ENCODE data around the gene CROCC2.

DNA sequence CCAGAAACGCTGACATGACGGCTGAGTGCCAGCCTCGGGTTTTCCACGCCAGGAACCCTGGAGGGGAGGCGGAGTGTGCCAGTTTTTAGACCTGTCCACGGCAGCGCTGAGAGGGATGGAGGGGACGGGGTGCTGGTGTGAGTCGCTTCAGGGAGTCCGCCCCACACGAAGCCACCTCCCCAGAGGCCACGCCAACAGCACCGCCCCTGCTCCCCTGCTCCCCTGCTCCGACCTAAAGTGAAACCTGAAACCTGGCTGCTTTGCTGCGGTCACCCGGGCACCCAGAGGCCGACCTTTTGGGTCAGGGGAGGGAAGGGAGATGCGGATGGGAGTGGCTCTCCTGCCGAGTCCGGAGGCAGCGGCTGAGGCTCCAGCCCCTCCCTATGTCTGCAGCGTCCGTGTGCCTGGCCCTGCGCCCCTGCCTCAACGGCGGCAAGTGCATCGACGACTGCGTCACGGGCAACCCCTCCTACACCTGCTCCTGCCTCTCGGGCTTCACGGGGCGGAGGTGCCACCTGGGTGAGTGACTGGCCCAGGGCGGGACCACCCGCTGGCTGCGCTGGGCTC is 130.3 kb downstream of the CROCC2 start:
- TF ChIP-seq, protein P1, sequence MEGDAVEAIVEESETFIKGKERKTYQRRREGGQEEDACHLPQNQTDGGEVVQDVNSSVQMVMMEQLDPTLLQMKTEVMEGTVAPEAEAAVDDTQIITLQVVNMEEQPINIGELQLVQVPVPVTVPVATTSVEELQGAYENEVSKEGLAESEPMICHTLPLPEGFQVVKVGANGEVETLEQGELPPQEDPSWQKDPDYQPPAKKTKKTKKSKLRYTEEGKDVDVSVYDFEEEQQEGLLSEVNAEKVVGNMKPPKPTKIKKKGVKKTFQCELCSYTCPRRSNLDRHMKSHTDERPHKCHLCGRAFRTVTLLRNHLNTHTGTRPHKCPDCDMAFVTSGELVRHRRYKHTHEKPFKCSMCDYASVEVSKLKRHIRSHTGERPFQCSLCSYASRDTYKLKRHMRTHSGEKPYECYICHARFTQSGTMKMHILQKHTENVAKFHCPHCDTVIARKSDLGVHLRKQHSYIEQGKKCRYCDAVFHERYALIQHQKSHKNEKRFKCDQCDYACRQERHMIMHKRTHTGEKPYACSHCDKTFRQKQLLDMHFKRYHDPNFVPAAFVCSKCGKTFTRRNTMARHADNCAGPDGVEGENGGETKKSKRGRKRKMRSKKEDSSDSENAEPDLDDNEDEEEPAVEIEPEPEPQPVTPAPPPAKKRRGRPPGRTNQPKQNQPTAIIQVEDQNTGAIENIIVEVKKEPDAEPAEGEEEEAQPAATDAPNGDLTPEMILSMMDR (IDR thresholded peaks at IDR 0.05): no peak
- no peak for TF ChIP-seq POLR2A (IDR thresholded peaks at IDR 0.05)
